ENCODE results near the gene HSD11B1. TPM values are rescaled to one million over a fixed set of nuclear protein-coding genes. Genes with fewer than 3 reads are reported as not detected.
A peak's percentile ranks its signal among the peaks of the same experiment; 100 is the strongest.
"Not testable (repeated sequence)": the region's sequence is repeated elsewhere in the genome, so short reads cannot be mapped to it uniquely, and the experiment has no call there.

The HSD11B1 gene
- total RNA-seq, 4 donors from 2014 or later = 3.0 to 16.0 (median 6.8) TPM

GRCh38 chr1:209696673-209697072 is 8.0 kb upstream of the HSD11B1 start:
- Histone ChIP-seq H3K36me3 (no peaks in the 10 kb centered on the region), H3K9me3 (no peaks in the 10 kb centered on the region), H3K4me1 (peaks cover 0 to 4% of the 10 kb centered on the region in 2 donors), H3K4me3 (no peak overlapping the region), H3K27me3 (no peaks in the 10 kb centered on the region), H3K27ac (no peak overlapping the region)
- no peak for TF ChIP-seq POLR2A (IDR thresholded peaks at IDR 0.05)
- no peak for TF ChIP-seq CTCF (IDR thresholded peaks at IDR 0.05 in 4 of 5, conservative IDR thresholded peaks at IDR 0.05 in 1 of 5)
- intact Hi-C loops (cut with DNase I; ENCODE audit: low total_unique reads) = no loop called here
- in situ Hi-C loops (cut with MboI; ENCODE audit: low sequenced_read_pairs in 4 of 4) = loop anchor here in 1 of 4 donors (5.0 kb wide), 1 partner anchor 119 kb away; no protein-coding TSS in a partner anchor
- no peak for ATAC-seq
- no peak for DNase-seq

GRCh38 chr1:209697126-209697525 is 7.5 kb upstream of the HSD11B1 start:
- Histone ChIP-seq H3K4me1 (peaks cover 0 to 4% of the 10 kb centered on the region in 2 donors), H3K4me3 (no peak overlapping the region), H3K27me3 (no peaks in the 10 kb centered on the region), H3K36me3 (no peaks in the 10 kb centered on the region), H3K9me3 (no peaks in the 10 kb centered on the region), H3K27ac (no peak overlapping the region)
- TF ChIP-seq CTCF (IDR thresholded peaks at IDR 0.05 in 4 of 5, conservative IDR thresholded peaks at IDR 0.05 in 1 of 5) (no peak), POLR2A (IDR thresholded peaks at IDR 0.05) (no peak)
- ATAC-seq = no peak
- intact Hi-C loops (cut with DNase I; ENCODE audit: low total_unique reads) = no loop called here
- DNase-seq = no peak
- in situ Hi-C loops (cut with MboI; ENCODE audit: low sequenced_read_pairs in 4 of 4) = loop anchor here in 1 of 4 donors (5.0 kb wide), 1 partner anchor 120 kb away; no protein-coding TSS in a partner anchor

- H3K36me3 ChIP-seq; DNase-seq; H3K27me3 ChIP-seq; H3K9me3 ChIP-seq; intact Hi-C loops (cut with DNase I; ENCODE audit: low total_unique reads); H3K4me3 ChIP-seq; H3K4me1 ChIP-seq; H3K27ac ChIP-seq; ATAC-seq; in situ Hi-C loops (cut with MboI; ENCODE audit: low sequenced_read_pairs in 4 of 4): not testable (repeated sequence)
Measured at GRCh38 chr1:209700686-209701085, 4.0 kb upstream of the HSD11B1 start.

- H3K36me3 ChIP-seq = no peaks in the 10 kb centered on the region
- H3K4me1 ChIP-seq = no peaks in the 10 kb centered on the region
- intact Hi-C loops (cut with DNase I; ENCODE audit: low total_unique reads) (no loop called here), in situ Hi-C loops (cut with MboI; ENCODE audit: low sequenced_read_pairs in 4 of 4) (no loop called here)
- no peak for DNase-seq
- H3K4me3 ChIP-seq = no peak overlapping the region
- H3K27ac ChIP-seq = no peak overlapping the region
- no peaks in the 10 kb centered on the region for H3K9me3 ChIP-seq
- no peaks in the 10 kb centered on the region for H3K27me3 ChIP-seq
- ATAC-seq = no peak
- no peak for TF ChIP-seq POLR2A (IDR thresholded peaks at IDR 0.05)
- TF ChIP-seq CTCF (IDR thresholded peaks at IDR 0.05 in 4 of 5, conservative IDR thresholded peaks at IDR 0.05 in 1 of 5) = no peak
Measured at GRCh38 chr1:209702832-209703231, 1.8 kb upstream of the HSD11B1 start.

GRCh38 chr1:209703834-209704504 is 677 bp upstream of the HSD11B1 start:
- H3K9me3 ChIP-seq = no peaks in the 10 kb centered on the region
- no peaks in the 10 kb centered on the region for H3K27me3 ChIP-seq
- no peak overlapping the region for H3K4me3 ChIP-seq
- intact Hi-C loops (cut with DNase I; ENCODE audit: low total_unique reads) = no loop called here
- ATAC-seq (peak in 1 of 2 donors; percentile 33), DNase-seq (no peak)
- no peaks in the 10 kb centered on the region for H3K36me3 ChIP-seq
- in situ Hi-C loops (cut with MboI; ENCODE audit: low sequenced_read_pairs in 4 of 4) = no loop called here
- TF ChIP-seq POLR2A (IDR thresholded peaks at IDR 0.05) (no peak), CTCF (IDR thresholded peaks at IDR 0.05 in 4 of 5, conservative IDR thresholded peaks at IDR 0.05 in 1 of 5) (no peak)
- no peaks in the 10 kb centered on the region for H3K4me1 ChIP-seq
- no peak overlapping the region for H3K27ac ChIP-seq

Data from gastrocnemius medialis (tissue), 4 donors.